Sigmoid colon (tissue), 7 donors: Measurements from ENCODE around the gene EMC6. TPM values are rescaled to one million over a fixed set of nuclear protein-coding genes. Genes with fewer than 3 reads are reported as not detected.

Experiments used
- DNase-seq: peaks from one replicate; pipeline ENCODE4 v3.0.0-alpha.2; 2019
- H3K27ac ChIP-seq, 4 donors: fragments of 200-600 bp; sonication (generic); one replicate each; pipeline ENCODE4 v1.5.1; 2016 to 2019; ENCODE audit warnings: mild to moderate bottlenecking in 1 of 4
- H3K27me3 ChIP-seq, 3 donors: fragments of 200-600 bp; sonication (generic); one replicate each; pipeline ENCODE4 v1.5.1; 2019; ENCODE audit warnings: mild to moderate bottlenecking in 1 of 3
- H3K36me3 ChIP-seq, 4 donors: fragments of 200-600 bp; sonication (generic); one replicate each; pipeline ENCODE4 v1.5.1; 2016 to 2019
- H3K4me1 ChIP-seq, 4 donors: fragments of 200-600 bp; sonication (generic); one replicate each; pipeline ENCODE4 v1.5.1; 2017 to 2019
- H3K4me3 ChIP-seq, 4 donors: fragments of 200-600 bp; sonication (generic); one replicate each; pipeline ENCODE4 v1.5.1; 2017 to 2019; ENCODE audit warnings: mild to moderate bottlenecking in 2 of 4, moderate library complexity in 1 of 4
- H3K9me3 ChIP-seq, 4 donors: fragments of 200-600 bp in 3 of 4; sonication (generic) in 3 of 4; one replicate each; pipeline versions ENCODE4 v1.5.1 to v1.6.1; 2013 to 2019
- EP300 ChIP-seq, 4 donors: sonication (generic); formaldehyde crosslinking; IDR thresholded peaks; one replicate each; pipeline ENCODE4 v1.6.1; 2017; ENCODE audit warnings: antibody characterized with exemption in 4 of 4
- POLR2A ChIP-seq, 2 donors: fragments of 450-650 bp; IDR thresholded peaks; one replicate each; pipeline ENCODE4 v1.6.1; 2016; ENCODE audit warnings: antibody characterized with exemption in 2 of 2, mild to moderate bottlenecking in 2 of 2, moderate library complexity in 2 of 2
- POLR2AphosphoS5 ChIP-seq, 4 donors: sonication (generic); formaldehyde crosslinking; IDR thresholded peaks; one replicate each; pipeline ENCODE4 v1.6.1; 2017; ENCODE audit warnings: antibody characterized with exemption in 4 of 4
- whole genome bisulfite sequencing, 2 donors: extraction: QIAGEN DNeasy Blood & Tissue Kit; methylation state at CpG; one replicate each; pipeline ENCODE4 v1.1.7; 2013; 5-methylcytosine and 5-hydroxymethylcytosine counted together
- intact Hi-C: fragments of 100-400 bp; cut with DNase I; formaldehyde crosslinking; loops from one replicate; pipeline ENCODE4 v1.15.1; 2023
- polyA plus RNA-seq, 3 donors: library from polyadenylated mRNA; stranded (reverse); fragments of 200-250 nt; gene quantifications; one replicate each; pipeline ENCODE4 v1.2.3, GENCODE V29; 2013
- total RNA-seq, 4 donors: library from RNA; depleted of rRNA; stranded (reverse); fragments of >200 nt; gene quantifications; one replicate each; pipeline ENCODE4 v1.1.0, GENCODE V29; 2016
- TF ChIP-seq, protein P1 (sequence below), 4 experiments: fragments of 450-650 bp in 3 of 4; fragments of 200-600 bp in 1 of 4; IDR thresholded peaks; one replicate each; pipeline ENCODE4 v1.5.1; 2016 to 2019; ENCODE audit warnings: antibody characterized with exemption in 4 of 4, mild to moderate bottlenecking in 3 of 4, moderate library complexity in 2 of 4
- donor health status: healthy with polysubstance abuse.
- donor health status: Bipolar disorder and iron deficiency.
- donor health status: healthy.

EMC6 gene
- total and polyA plus RNA-seq, 7 donors, result 4.4 to 90.5 (median 21.7) TPM

DNA sequence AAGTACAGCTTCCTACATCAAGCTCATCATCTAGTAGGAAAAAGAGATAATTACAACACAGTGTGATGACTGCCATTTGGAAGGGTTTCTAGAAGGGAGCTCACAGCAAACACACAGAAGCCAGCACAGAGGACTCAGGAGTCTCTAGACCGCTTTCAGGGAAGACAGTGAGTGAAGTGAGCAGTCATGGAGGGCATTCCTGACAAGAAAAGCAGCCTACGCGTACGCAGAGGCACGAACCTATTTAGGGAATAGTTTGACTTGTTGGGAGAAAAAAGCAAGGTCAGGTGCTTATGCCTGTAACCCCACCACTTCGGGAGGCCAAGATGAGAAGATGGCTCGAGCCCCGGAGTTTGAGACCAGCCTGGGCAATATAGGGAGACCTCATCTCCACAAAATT lies 46.7 kb downstream of the EMC6 start:
- 89 to 95% methylated on average over 8 of the region's 8 CpGs for WGBS, 2 donors
- Histone ChIP-seq H3K4me3 (no peak overlapping the region), H3K27ac (no peak overlapping the region), H3K27me3 (no peaks in the 10 kb centered on the region), H3K9me3 (no peaks in the 10 kb centered on the region), H3K36me3 (peaks cover 14 to 86% (median 27%) of the 10 kb centered on the region in 4 donors), H3K4me1 (peaks cover 0 to 8% (median 2%) of the 10 kb centered on the region in 4 donors)
- TF ChIP-seq, protein P1, sequence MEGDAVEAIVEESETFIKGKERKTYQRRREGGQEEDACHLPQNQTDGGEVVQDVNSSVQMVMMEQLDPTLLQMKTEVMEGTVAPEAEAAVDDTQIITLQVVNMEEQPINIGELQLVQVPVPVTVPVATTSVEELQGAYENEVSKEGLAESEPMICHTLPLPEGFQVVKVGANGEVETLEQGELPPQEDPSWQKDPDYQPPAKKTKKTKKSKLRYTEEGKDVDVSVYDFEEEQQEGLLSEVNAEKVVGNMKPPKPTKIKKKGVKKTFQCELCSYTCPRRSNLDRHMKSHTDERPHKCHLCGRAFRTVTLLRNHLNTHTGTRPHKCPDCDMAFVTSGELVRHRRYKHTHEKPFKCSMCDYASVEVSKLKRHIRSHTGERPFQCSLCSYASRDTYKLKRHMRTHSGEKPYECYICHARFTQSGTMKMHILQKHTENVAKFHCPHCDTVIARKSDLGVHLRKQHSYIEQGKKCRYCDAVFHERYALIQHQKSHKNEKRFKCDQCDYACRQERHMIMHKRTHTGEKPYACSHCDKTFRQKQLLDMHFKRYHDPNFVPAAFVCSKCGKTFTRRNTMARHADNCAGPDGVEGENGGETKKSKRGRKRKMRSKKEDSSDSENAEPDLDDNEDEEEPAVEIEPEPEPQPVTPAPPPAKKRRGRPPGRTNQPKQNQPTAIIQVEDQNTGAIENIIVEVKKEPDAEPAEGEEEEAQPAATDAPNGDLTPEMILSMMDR (IDR thresholded peaks at IDR 0.05), result no peak
- TF ChIP-seq POLR2A (IDR thresholded peaks at IDR 0.05), result no peak
- no peak for TF ChIP-seq EP300 (IDR thresholded peaks at IDR 0.05)
- TF ChIP-seq POLR2AphosphoS5 (IDR thresholded peaks at IDR 0.05), result no peak
- intact Hi-C loops, result no loop called here
- DNase-seq, result no peak

- 90 to 93% methylated on average over 4 of the region's 4 CpGs for WGBS, 2 donors
- intact Hi-C loops, result no loop called here
- Histone ChIP-seq H3K27ac (no peak overlapping the region), H3K27me3 (no peaks in the 10 kb centered on the region), H3K36me3 (peaks cover 14 to 73% (median 27%) of the 10 kb centered on the region in 4 donors), H3K4me1 (peaks cover 0 to 26% (median 19%) of the 10 kb centered on the region in 4 donors), H3K4me3 (no peak overlapping the region), H3K9me3 (no peaks in the 10 kb centered on the region)
- DNase-seq, result no peak
- TF ChIP-seq EP300 (IDR thresholded peaks at IDR 0.05), result no peak
Observed at GRCh38 chr17:3718201-3718600, 49.6 kb downstream of the EMC6 start.

DNA sequence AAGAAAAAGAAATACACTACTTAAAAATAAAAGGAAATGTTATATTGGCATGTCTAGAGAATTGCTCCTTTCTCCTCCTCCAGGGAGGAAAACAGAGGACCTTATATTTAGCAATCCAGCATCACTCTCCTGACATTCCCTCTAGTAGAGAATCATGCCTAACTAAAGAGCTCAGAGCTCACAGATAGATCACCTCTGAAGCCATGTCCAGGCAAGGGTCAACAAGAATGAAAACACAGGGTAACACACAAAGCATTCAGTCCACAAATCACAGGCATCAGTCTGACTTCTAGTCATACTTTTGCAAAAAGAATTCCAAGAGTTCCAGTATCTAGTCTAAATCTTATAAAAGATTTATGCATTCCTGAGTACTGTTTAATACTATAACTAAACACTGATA lies 50.7 kb downstream of the EMC6 start:
- H3K9me3 ChIP-seq, result no peaks in the 10 kb centered on the region
- no peak overlapping the region for H3K4me3 ChIP-seq
- DNase-seq, result no peak
- no peaks in the 10 kb centered on the region for H3K27me3 ChIP-seq
- no peak for TF ChIP-seq EP300 (IDR thresholded peaks at IDR 0.05)
- TF ChIP-seq POLR2A (IDR thresholded peaks at IDR 0.05), result no peak
- no peak for TF ChIP-seq POLR2AphosphoS5 (IDR thresholded peaks at IDR 0.05)
- TF ChIP-seq, protein P1 (IDR thresholded peaks at IDR 0.05), result no peak
- intact Hi-C loops, result no loop called here
- H3K27ac ChIP-seq, result peak overlapping the region in 1 of 4 donors; percentile 56
- peaks cover 14 to 63% (median 27%) of the 10 kb centered on the region in 4 donors for H3K36me3 ChIP-seq
- peaks cover 0 to 30% (median 23%) of the 10 kb centered on the region in 4 donors for H3K4me1 ChIP-seq

Other genes starting within 250 kb of the EMC6 start
- not detected for gene OR1E2, start 235.0 kb upstream of the EMC6 start, total RNA-seq
- gene OR1E2, start 235.0 kb upstream of the EMC6 start, polyA plus RNA-seq, result not detected
- under 1 TPM in 2 of 4 donors, not detected in 2; 0.36 to 0.55 TPM for gene SPATA22, start 197.0 kb upstream of the EMC6 start, total RNA-seq
- under 1 TPM in 1 of 3 donors, not detected in 2; 0.06 TPM for gene SPATA22, start 197.0 kb upstream of the EMC6 start, polyA plus RNA-seq
- 1 to 10 TPM in 3 of 4 donors, under 1 TPM in 1; 0.95 to 8.0 (median 2.9) TPM for gene ASPA, start 192.8 kb upstream of the EMC6 start, total RNA-seq
- gene ASPA, start 192.8 kb upstream of the EMC6 start, polyA plus RNA-seq, result 1 to 10 TPM in 2 of 3 donors, under 1 TPM in 1; 0.69 to 1.8 (median 1.1) TPM
- gene TRPV3, start 111.0 kb upstream of the EMC6 start, total RNA-seq, result 1 to 10 TPM in 1 of 4 donors, under 1 TPM in 3; 0.14 to 3.3 (median 0.26) TPM
- gene TRPV3, start 111.0 kb upstream of the EMC6 start, polyA plus RNA-seq, result 1 to 10 TPM; 1.8 to 3.2 (median 3.1) TPM
- gene TRPV1, start 59.4 kb upstream of the EMC6 start, total RNA-seq, result 1 to 10 TPM; 3.5 to 8.0 (median 5.5) TPM
- gene TRPV1, start 59.4 kb upstream of the EMC6 start, polyA plus RNA-seq, result 1 to 10 TPM; 2.3 to 5.1 (median 3.0) TPM
- gene SHPK, start 32.6 kb upstream of the EMC6 start, total RNA-seq, result 1 to 10 TPM; 5.8 to 8.0 (median 7.0) TPM
- gene SHPK, start 32.6 kb upstream of the EMC6 start, polyA plus RNA-seq, result 10 to 100 TPM in 1 of 3 donors, 1 to 10 TPM in 2; 7.8 to 12.7 (median 7.9) TPM
- gene CTNS, start 32.1 kb upstream of the EMC6 start, total RNA-seq, result 10 to 100 TPM; 13.3 to 26.0 (median 18.0) TPM
- gene CTNS, start 32.1 kb upstream of the EMC6 start, polyA plus RNA-seq, result 1 to 10 TPM; 1.8 to 10.0 (median 6.2) TPM
- 10 to 100 TPM; 58.1 to 92.0 (median 63.5) TPM for gene TAX1BP3, start 234 bp upstream of the EMC6 start, total RNA-seq
- gene TAX1BP3, start 234 bp upstream of the EMC6 start, polyA plus RNA-seq, result 100 to 1,000 TPM; 144 to 363 (median 351) TPM
- under 1 TPM; 0.27 to 0.83 (median 0.43) TPM for gene P2RX5, start 27.3 kb downstream of the EMC6 start, total RNA-seq
- 10 to 100 TPM in 1 of 3 donors, not detected in 2; 55.3 TPM for gene P2RX5, start 27.3 kb downstream of the EMC6 start, polyA plus RNA-seq
- under 1 TPM; under 0.01 to 0.83 (median 0.29) TPM for gene HASPIN, start 55.1 kb downstream of the EMC6 start, total RNA-seq
- 1 to 10 TPM in 1 of 3 donors, under 1 TPM in 1, not detected in 1; 0.69 to 3.5 TPM for gene HASPIN, start 55.1 kb downstream of the EMC6 start, polyA plus RNA-seq
- gene ITGAE, start 132.4 kb downstream of the EMC6 start, total RNA-seq, result 10 to 100 TPM; 25.2 to 43.9 (median 33.8) TPM
- gene ITGAE, start 132.4 kb downstream of the EMC6 start, polyA plus RNA-seq, result 10 to 100 TPM; 42.9 to 51.8 (median 43.2) TPM
- 10 to 100 TPM; 20.9 to 23.0 (median 21.7) TPM for gene NCBP3, start 177.4 kb downstream of the EMC6 start, total RNA-seq
- gene NCBP3, start 177.4 kb downstream of the EMC6 start, polyA plus RNA-seq, result 10 to 100 TPM in 2 of 3 donors, 1 to 10 TPM in 1; 8.4 to 34.8 (median 11.6) TPM
- gene CAMKK1, start 224.2 kb downstream of the EMC6 start, total RNA-seq, result 10 to 100 TPM in 1 of 4 donors, 1 to 10 TPM in 3; 3.8 to 12.8 (median 8.1) TPM
- 1 to 10 TPM in 2 of 3 donors, under 1 TPM in 1; 0.92 to 6.3 (median 2.4) TPM for gene CAMKK1, start 224.2 kb downstream of the EMC6 start, polyA plus RNA-seq
- gene P2RX1, start 247.7 kb downstream of the EMC6 start, total RNA-seq, result 10 to 100 TPM in 2 of 4 donors, 1 to 10 TPM in 2; 3.6 to 55.9 (median 10.0) TPM
- gene P2RX1, start 247.7 kb downstream of the EMC6 start, polyA plus RNA-seq, result 1 to 10 TPM in 1 of 3 donors, under 1 TPM in 2; 0.46 to 4.3 (median 0.60) TPM